ENCODE data around the gene ENTPD2.

ENTPD2 gene

GRCh38 chr9:137080260-137081122 is 26.6 kb upstream of the ENTPD2 start:
- in situ Hi-C loops (cut with HindIII; ENCODE audit: low sequenced_read_pairs), result no loop called here

GRCh38 chr9:137079401-137079787 is 25.5 kb upstream of the ENTPD2 start:
- in situ Hi-C loops (cut with HindIII; ENCODE audit: low sequenced_read_pairs), result no loop called here

GRCh38 chr9:137078701-137079400 is 25.0 kb upstream of the ENTPD2 start:
- in situ Hi-C loops (cut with HindIII; ENCODE audit: low sequenced_read_pairs), result no loop called here

GRCh38 chr9:137077758-137078693 is 24.2 kb upstream of the ENTPD2 start:
- in situ Hi-C loops (cut with HindIII; ENCODE audit: low sequenced_read_pairs), result no loop called here

- in situ Hi-C loops (cut with HindIII; ENCODE audit: low sequenced_read_pairs), result no loop called here
These were observed 23.3 kb upstream of the ENTPD2 start, which contains the start of gene UAP1L1 for GRCh38 chr9:137077010-137077747. Gene UAP1L1, plus strand, starts transcription at chr9:137077517. Its CDS starts 16 bp downstream, at chr9:137077533.

- in situ Hi-C loops (cut with HindIII; ENCODE audit: low sequenced_read_pairs), result no loop called here
These were observed 22.8 kb upstream of the ENTPD2 start for GRCh38 chr9:137076636-137077009.

- in situ Hi-C loops (cut with HindIII; ENCODE audit: low sequenced_read_pairs), result no loop called here
These were observed 21.5 kb upstream of the ENTPD2 start for GRCh38 chr9:137075275-137075775.

- in situ Hi-C loops (cut with HindIII; ENCODE audit: low sequenced_read_pairs), result no loop called here
These were observed 20.9 kb upstream of the ENTPD2 start for GRCh38 chr9:137074657-137075274.

- in situ Hi-C loops (cut with HindIII; ENCODE audit: low sequenced_read_pairs), result no loop called here
These were observed 20.1 kb upstream of the ENTPD2 start for GRCh38 chr9:137073992-137074399.

GRCh38 chr9:137071282-137071681 is 17.4 kb upstream of the ENTPD2 start:
- in situ Hi-C loops (cut with HindIII; ENCODE audit: low sequenced_read_pairs), result no loop called here

GRCh38 chr9:137070906-137071275 is 17.0 kb upstream of the ENTPD2 start:
- in situ Hi-C loops (cut with HindIII; ENCODE audit: low sequenced_read_pairs), result no loop called here

GRCh38 chr9:137070201-137070905 is 16.5 kb upstream of the ENTPD2 start, which contains the start of gene SAPCD2:
Gene SAPCD2, minus strand, starts transcription at chr9:137070557. Its CDS starts 97 bp downstream, at chr9:137070460.
- in situ Hi-C loops (cut with HindIII; ENCODE audit: low sequenced_read_pairs), result no loop called here

GRCh38 chr9:137069508-137070091 is 15.7 kb upstream of the ENTPD2 start:
- in situ Hi-C loops (cut with HindIII; ENCODE audit: low sequenced_read_pairs), result no loop called here

GRCh38 chr9:137068539-137069507 is 15.0 kb upstream of the ENTPD2 start:
- in situ Hi-C loops (cut with HindIII; ENCODE audit: low sequenced_read_pairs), result no loop called here

- in situ Hi-C loops (cut with HindIII; ENCODE audit: low sequenced_read_pairs), result no loop called here
These were observed 14.1 kb upstream of the ENTPD2 start for GRCh38 chr9:137067860-137068538.

GRCh38 chr9:137066096-137066861 is 12.4 kb upstream of the ENTPD2 start:
- in situ Hi-C loops (cut with HindIII; ENCODE audit: low sequenced_read_pairs), result no loop called here
